ENCODE results near the gene ZC3H13.

DNA sequence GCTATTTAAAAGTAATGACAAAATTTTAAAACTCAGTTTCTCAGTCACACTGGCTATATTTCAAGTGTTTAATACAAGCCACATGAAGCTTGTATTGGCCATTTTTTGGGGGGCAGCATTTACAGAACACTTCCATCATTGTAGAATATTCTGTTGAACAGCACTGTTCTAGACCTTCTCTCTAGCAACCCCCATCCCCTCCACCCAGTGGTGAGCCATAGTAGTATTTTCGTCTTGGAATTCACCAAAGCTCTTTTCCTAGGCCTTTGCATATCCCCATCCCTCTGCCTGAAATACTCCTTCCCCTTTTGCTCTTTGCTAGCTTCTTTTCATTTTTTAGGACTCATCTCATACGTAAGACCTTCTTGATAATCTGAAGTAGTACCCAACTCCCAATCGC is 99.5 kb downstream of the ZC3H13 start:
- TF ChIP-seq, protein P1, sequence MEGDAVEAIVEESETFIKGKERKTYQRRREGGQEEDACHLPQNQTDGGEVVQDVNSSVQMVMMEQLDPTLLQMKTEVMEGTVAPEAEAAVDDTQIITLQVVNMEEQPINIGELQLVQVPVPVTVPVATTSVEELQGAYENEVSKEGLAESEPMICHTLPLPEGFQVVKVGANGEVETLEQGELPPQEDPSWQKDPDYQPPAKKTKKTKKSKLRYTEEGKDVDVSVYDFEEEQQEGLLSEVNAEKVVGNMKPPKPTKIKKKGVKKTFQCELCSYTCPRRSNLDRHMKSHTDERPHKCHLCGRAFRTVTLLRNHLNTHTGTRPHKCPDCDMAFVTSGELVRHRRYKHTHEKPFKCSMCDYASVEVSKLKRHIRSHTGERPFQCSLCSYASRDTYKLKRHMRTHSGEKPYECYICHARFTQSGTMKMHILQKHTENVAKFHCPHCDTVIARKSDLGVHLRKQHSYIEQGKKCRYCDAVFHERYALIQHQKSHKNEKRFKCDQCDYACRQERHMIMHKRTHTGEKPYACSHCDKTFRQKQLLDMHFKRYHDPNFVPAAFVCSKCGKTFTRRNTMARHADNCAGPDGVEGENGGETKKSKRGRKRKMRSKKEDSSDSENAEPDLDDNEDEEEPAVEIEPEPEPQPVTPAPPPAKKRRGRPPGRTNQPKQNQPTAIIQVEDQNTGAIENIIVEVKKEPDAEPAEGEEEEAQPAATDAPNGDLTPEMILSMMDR (IDR thresholded peaks at IDR 0.05) = no peak
- TF ChIP-seq POLR2A (IDR thresholded peaks at IDR 0.05) = no peak

All from gastroesophageal sphincter (tissue), 3 donors.